H9 (cell line): ENCODE data around the gene ADAM19. TPM values are rescaled to one million over a fixed set of nuclear protein-coding genes. Genes with fewer than 3 reads are reported as not detected.

Experiments
- DNase-seq: peaks from one replicate; pipeline ENCODE4 v3.0.0-alpha.2; 2017
- H2AFZ ChIP-seq: one replicate; pipeline ENCODE4 v1.6.1; 2013; ENCODE audit warnings: mild to moderate bottlenecking, low read length, control low read depth, moderate library complexity
- H2AK5ac ChIP-seq: 2 replicates; pipeline ENCODE4 v1.6.1; 2013; ENCODE audit warnings: low read length, control low read depth, mixed read lengths; ENCODE audit not compliant: insufficient read length
- H2BK120ac ChIP-seq: one replicate; pipeline ENCODE4 v1.6.1; 2013; ENCODE audit warnings: low read depth, mild to moderate bottlenecking, low read length, control low read depth, inconsistent platforms; ENCODE audit not compliant: poor library complexity, severe bottlenecking
- H2BK12ac ChIP-seq: 2 replicates; pipeline ENCODE4 v1.6.1; 2013; ENCODE audit warnings: low read length, control low read depth, mixed read lengths, low read depth; ENCODE audit not compliant: insufficient read length
- H2BK15ac ChIP-seq: 2 replicates; pipeline ENCODE4 v1.6.1; 2013; ENCODE audit warnings: low read depth, low read length, control low read depth
- H2BK20ac ChIP-seq: one replicate; pipeline ENCODE4 v1.6.1; 2013; ENCODE audit warnings: low read depth, mild to moderate bottlenecking, low read length, control low read depth, inconsistent platforms; ENCODE audit not compliant: poor library complexity, severe bottlenecking
- H2BK5ac ChIP-seq: 2 replicates; pipeline ENCODE4 v1.6.1; 2013; ENCODE audit warnings: low read length, control low read depth, mixed read lengths; ENCODE audit not compliant: insufficient read length
- H3K14ac ChIP-seq: 2 replicates; pipeline ENCODE4 v1.6.1; 2013; ENCODE audit warnings: low read length, control low read depth; ENCODE audit not compliant: insufficient read depth
- H3K18ac ChIP-seq: 2 replicates; pipeline ENCODE4 v1.6.1; 2013; ENCODE audit warnings: low read depth, mild to moderate bottlenecking, mixed read lengths, low read length, control low read depth; ENCODE audit not compliant: insufficient read length
- H3K23ac ChIP-seq: 2 replicates; pipeline ENCODE4 v1.6.1; 2013; ENCODE audit warnings: low read length, control low read depth, mixed read lengths, low read depth; ENCODE audit not compliant: insufficient read length
- H3K23me2 ChIP-seq: 2 replicates; pipeline ENCODE4 v1.6.1; 2013; ENCODE audit warnings: low read depth, mild to moderate bottlenecking, mixed read lengths, low read length, control low read depth; ENCODE audit not compliant: insufficient read length, poor library complexity, severe bottlenecking
- H3K27ac ChIP-seq: 2 replicates; pipeline ENCODE4 v1.5.1; 2013; ENCODE audit warnings: low read length, control low read depth, mixed read lengths, low read depth; ENCODE audit not compliant: insufficient read length
- H3K27me3 ChIP-seq: 2 replicates; pipeline ENCODE4 v1.6.1; 2013; ENCODE audit warnings: low read length, control low read depth, inconsistent platforms; ENCODE audit not compliant: insufficient read depth
- H3K4ac ChIP-seq: 2 replicates; pipeline ENCODE4 v1.6.1; 2013; ENCODE audit warnings: low read depth, mild to moderate bottlenecking, control low read depth, inconsistent platforms, low read length, moderate library complexity
- H3K4me1 ChIP-seq: 2 replicates; pipeline ENCODE4 v1.6.1; 2013; ENCODE audit warnings: low read length, control low read depth, inconsistent platforms; ENCODE audit not compliant: insufficient read depth
- H3K4me2 ChIP-seq: 2 replicates; pipeline ENCODE4 v1.6.1; 2013; ENCODE audit warnings: low read length, control low read depth, mixed read lengths; ENCODE audit not compliant: insufficient read length, insufficient read depth
- H3K56ac ChIP-seq: 2 replicates; pipeline ENCODE4 v1.6.1; 2013; ENCODE audit warnings: low read depth, mild to moderate bottlenecking, mixed read lengths, low read length, control low read depth; ENCODE audit not compliant: insufficient read length
- H3K79me1 ChIP-seq: 2 replicates; pipeline ENCODE4 v1.6.1; 2013; ENCODE audit warnings: low read depth, mild to moderate bottlenecking, moderate library complexity, low read length, control low read depth, inconsistent platforms; ENCODE audit not compliant: insufficient read depth, poor library complexity, severe bottlenecking
- H3K79me2 ChIP-seq: 2 replicates; pipeline ENCODE4 v1.6.1; 2013; ENCODE audit warnings: low read length, control low read depth, inconsistent platforms; ENCODE audit not compliant: insufficient read depth
- H3K9ac ChIP-seq: 2 replicates; pipeline ENCODE4 v1.6.1; 2013; ENCODE audit warnings: low read length, control low read depth, mixed read lengths; ENCODE audit not compliant: insufficient read length; ENCODE audit errors: extremely low read depth
- H3K9me3 ChIP-seq: one replicate; pipeline ENCODE4 v1.6.1; 2013; ENCODE audit warnings: low read depth, low read length, inconsistent platforms; ENCODE audit not compliant: control insufficient read depth
- H3T11ph ChIP-seq: one replicate; pipeline ENCODE4 v1.6.1; 2013; ENCODE audit warnings: mild to moderate bottlenecking, low read length, control low read depth, inconsistent platforms
- H4K20me1 ChIP-seq: one replicate; pipeline ENCODE4 v1.6.1; 2013; ENCODE audit not compliant: control insufficient read depth, insufficient read length, insufficient read depth
- H4K5ac ChIP-seq: 2 replicates; pipeline ENCODE4 v1.6.1; 2013; ENCODE audit warnings: low read depth, mild to moderate bottlenecking, mixed read lengths, low read length, control low read depth; ENCODE audit not compliant: insufficient read length
- H4K8ac ChIP-seq: replicated peaks from 2 replicates; pipeline ENCODE4 v1.6.1; 2013; ENCODE audit warnings: low read length, control low read depth, mixed read lengths, low read depth; ENCODE audit not compliant: insufficient read length
- H4K91ac ChIP-seq: 2 replicates; pipeline ENCODE4 v1.6.1; 2013; ENCODE audit warnings: low read depth, mild to moderate bottlenecking, moderate library complexity, mixed read lengths, low read length, control low read depth; ENCODE audit not compliant: insufficient read length
- H3K27ac Mint-ChIP-seq, 3 experiments: 2 replicates in 2 of 3; 3 replicates in 1 of 3; pipeline ENCODE4 v1.8.0; 2020 to 2021; ENCODE audit warnings: mixed read lengths in 3 of 3, mild to moderate bottlenecking in 1 of 3, moderate library complexity in 1 of 3
- H3K27me3 Mint-ChIP-seq: 2 replicates; pipeline ENCODE4 v1.8.0; 2021; ENCODE audit warnings: low read depth, mild to moderate bottlenecking, moderate library complexity, mixed read lengths
- H3K36me3 Mint-ChIP-seq, 3 experiments: 2 replicates in 2 of 3; 3 replicates in 1 of 3; pipeline ENCODE4 v1.8.0; 2020 to 2021; ENCODE audit warnings: low read depth in 3 of 3, mixed read lengths in 3 of 3; ENCODE audit not compliant: insufficient read depth in 1 of 3
- H3K4me1 Mint-ChIP-seq, 2 experiments: 2 replicates each; pipeline ENCODE4 v1.8.0; 2020; ENCODE audit warnings: mixed read lengths in 2 of 2
- H3K4me3 Mint-ChIP-seq, 2 experiments: 2 replicates in 1 of 2; 3 replicates in 1 of 2; pipeline ENCODE4 v1.8.0; 2020 to 2021; ENCODE audit warnings: mild to moderate bottlenecking in 2 of 2, mixed read lengths in 2 of 2, moderate library complexity in 1 of 2
- H3K9me3 Mint-ChIP-seq, 2 experiments: 2 replicates in 1 of 2; 3 replicates in 1 of 2; pipeline ENCODE4 v1.8.0; 2020; ENCODE audit warnings: mild to moderate bottlenecking in 2 of 2, mixed read lengths in 2 of 2, moderate library complexity in 1 of 2
- WGBS: extraction: QIAGEN DNeasy Blood & Tissue Kit; methylation state at CpG from one replicate; pipeline ENCODE4 v1.1.7; 2013; ENCODE audit warnings: missing lambda C conversion rate, low lambda C conversion rate, mixed read lengths; ENCODE audit not compliant: insufficient read length; ENCODE audit errors: extremely low coverage; 5-methylcytosine and 5-hydroxymethylcytosine counted together
- total RNA-seq: library from RNA; stranded (reverse); gene quantifications from 2 replicates; pipeline ENCODE4 v1.2.1, GENCODE V29; 2021
- TF ChIP-seq, protein P1 (sequence below): fragments of 200-600 bp; sonication (generic); conservative IDR thresholded peaks from 3 replicates; pipeline ENCODE4 v1.8.0; 2021; ENCODE audit warnings: antibody characterized with exemption, mild to moderate bottlenecking

The ADAM19 gene
- total RNA-seq, 1 experiment from 2014 or later: 9.9 TPM

- Histone ChIP-seq H3K79me2 (no peaks in the 10 kb centered on the region), H3K4me1 (no peaks in the 10 kb centered on the region), H2BK20ac (no peak overlapping the region), H3K4me2 (no peak overlapping the region), H3K4ac (no peak overlapping the region), H3K18ac (no peak overlapping the region), H3K23me2 (no peaks in the 10 kb centered on the region), H3K9ac (no peak overlapping the region), H2AFZ (no peak overlapping the region), H3K56ac (no peak overlapping the region), H4K91ac (no peak overlapping the region), H3K14ac (no peak overlapping the region), H3K23ac (no peak overlapping the region), H2BK5ac (no peak overlapping the region), H2BK15ac (no peak overlapping the region), H4K5ac (no peak overlapping the region), H2BK12ac (no peak overlapping the region), H3K27ac (no peak overlapping the region), H4K8ac (no peak overlapping the region), H3K79me1 (no peaks in the 10 kb centered on the region), H3K9me3 (no peaks in the 10 kb centered on the region), H2BK120ac (no peak overlapping the region), H2AK5ac (no peak overlapping the region), H4K20me1 (no peaks in the 10 kb centered on the region), H3K27me3 (no peaks in the 10 kb centered on the region), H3T11ph (no peak overlapping the region)
- H3K36me3 Mint-ChIP-seq: no peaks in the 10 kb centered on the region
- TF ChIP-seq, protein P1, sequence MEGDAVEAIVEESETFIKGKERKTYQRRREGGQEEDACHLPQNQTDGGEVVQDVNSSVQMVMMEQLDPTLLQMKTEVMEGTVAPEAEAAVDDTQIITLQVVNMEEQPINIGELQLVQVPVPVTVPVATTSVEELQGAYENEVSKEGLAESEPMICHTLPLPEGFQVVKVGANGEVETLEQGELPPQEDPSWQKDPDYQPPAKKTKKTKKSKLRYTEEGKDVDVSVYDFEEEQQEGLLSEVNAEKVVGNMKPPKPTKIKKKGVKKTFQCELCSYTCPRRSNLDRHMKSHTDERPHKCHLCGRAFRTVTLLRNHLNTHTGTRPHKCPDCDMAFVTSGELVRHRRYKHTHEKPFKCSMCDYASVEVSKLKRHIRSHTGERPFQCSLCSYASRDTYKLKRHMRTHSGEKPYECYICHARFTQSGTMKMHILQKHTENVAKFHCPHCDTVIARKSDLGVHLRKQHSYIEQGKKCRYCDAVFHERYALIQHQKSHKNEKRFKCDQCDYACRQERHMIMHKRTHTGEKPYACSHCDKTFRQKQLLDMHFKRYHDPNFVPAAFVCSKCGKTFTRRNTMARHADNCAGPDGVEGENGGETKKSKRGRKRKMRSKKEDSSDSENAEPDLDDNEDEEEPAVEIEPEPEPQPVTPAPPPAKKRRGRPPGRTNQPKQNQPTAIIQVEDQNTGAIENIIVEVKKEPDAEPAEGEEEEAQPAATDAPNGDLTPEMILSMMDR: no peak
- no peak overlapping the region for H3K4me3 Mint-ChIP-seq
- no peaks in the 10 kb centered on the region for H3K9me3 Mint-ChIP-seq
- no CpG with 5 or more reads among the region's 5 CpGs for WGBS
- H3K4me1 Mint-ChIP-seq: peaks cover 3 to 8% of the 10 kb centered on the region in 2 experiments; a peak in 3 of 4 replicates
- no peak overlapping the region for H3K27ac Mint-ChIP-seq
- no peak for DNase-seq
- peaks cover 5% of the 10 kb centered on the region; the same call in 1 of the 2 replicates for H3K27me3 Mint-ChIP-seq
Measured at GRCh38 chr5:157445745-157446411, 129.7 kb downstream of the ADAM19 start.
